ENCODE data around the gene TMEM176A. TPM values are rescaled to one million over a fixed set of nuclear protein-coding genes. Genes with fewer than 3 reads are reported as not detected.

The TMEM176A gene, protein sequence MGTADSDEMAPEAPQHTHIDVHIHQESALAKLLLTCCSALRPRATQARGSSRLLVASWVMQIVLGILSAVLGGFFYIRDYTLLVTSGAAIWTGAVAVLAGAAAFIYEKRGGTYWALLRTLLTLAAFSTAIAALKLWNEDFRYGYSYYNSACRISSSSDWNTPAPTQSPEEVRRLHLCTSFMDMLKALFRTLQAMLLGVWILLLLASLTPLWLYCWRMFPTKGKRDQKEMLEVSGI
- 2.0 TPM in 2 replicates for total RNA-seq
- long read RNA-seq, partial matches to known transcripts, result 0 of 4 reads
- long read RNA-seq, other reads (novel, unspliced or antisense), result 0 of 4 reads

DNA sequence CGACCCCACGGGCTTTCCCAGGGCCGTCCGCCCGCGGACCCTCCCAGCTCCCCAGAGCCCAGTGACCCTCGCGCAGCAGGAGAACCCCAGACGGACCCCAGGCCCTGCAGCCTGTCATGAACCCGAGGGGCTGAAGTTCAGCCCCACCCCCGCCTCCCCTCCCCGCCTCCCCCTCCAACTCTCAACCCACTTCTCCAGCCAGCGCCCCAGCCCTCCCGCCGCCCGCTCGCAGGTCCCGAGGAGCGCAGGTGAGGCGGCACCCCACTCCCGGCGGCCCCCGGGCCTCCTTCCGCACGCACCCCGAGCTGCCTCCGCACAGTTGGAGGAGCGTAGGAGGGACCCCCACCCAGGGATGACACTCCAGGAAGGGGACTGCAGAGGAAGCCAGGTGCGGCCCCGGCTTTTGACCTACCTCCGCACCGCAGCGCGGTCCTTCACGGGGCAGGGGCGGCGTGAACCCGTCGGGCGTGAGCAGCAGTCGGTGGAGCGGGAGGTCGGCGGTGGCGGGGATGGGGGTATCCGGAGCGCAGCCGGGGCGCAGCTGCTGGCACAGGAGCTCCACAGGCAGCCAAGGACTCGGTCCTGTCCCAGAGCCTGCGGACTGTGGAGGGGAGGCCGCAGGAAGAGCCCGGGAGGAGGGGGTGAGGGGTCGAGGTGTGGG, at the start of gene TMEM176A:
TSS of gene TMEM176A (plus strand) at position 189 of the 661 bp plus-strand sequence. CDS start 782 bp downstream, outside the sequence.
- no peak for DNase-seq (ENCODE audit: low read depth, low spot score)
- H3K27me3 Mint-ChIP-seq (ENCODE audit: low read depth), result peaks cover 58% of the 10 kb centered on the region
- TF ChIP-seq, protein P1, sequence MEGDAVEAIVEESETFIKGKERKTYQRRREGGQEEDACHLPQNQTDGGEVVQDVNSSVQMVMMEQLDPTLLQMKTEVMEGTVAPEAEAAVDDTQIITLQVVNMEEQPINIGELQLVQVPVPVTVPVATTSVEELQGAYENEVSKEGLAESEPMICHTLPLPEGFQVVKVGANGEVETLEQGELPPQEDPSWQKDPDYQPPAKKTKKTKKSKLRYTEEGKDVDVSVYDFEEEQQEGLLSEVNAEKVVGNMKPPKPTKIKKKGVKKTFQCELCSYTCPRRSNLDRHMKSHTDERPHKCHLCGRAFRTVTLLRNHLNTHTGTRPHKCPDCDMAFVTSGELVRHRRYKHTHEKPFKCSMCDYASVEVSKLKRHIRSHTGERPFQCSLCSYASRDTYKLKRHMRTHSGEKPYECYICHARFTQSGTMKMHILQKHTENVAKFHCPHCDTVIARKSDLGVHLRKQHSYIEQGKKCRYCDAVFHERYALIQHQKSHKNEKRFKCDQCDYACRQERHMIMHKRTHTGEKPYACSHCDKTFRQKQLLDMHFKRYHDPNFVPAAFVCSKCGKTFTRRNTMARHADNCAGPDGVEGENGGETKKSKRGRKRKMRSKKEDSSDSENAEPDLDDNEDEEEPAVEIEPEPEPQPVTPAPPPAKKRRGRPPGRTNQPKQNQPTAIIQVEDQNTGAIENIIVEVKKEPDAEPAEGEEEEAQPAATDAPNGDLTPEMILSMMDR (conservative IDR thresholded peaks at IDR 0.05), result no peak
- H3K27ac Mint-ChIP-seq (ENCODE audit: unreplicated experiment), result no peak within 1 kb of the TSS
- no peaks in the 10 kb centered on the region for H3K4me1 Mint-ChIP-seq
- H3K9me3 Mint-ChIP-seq, result no peaks in the 10 kb centered on the region
- H3K36me3 Mint-ChIP-seq (ENCODE audit: low read depth), result no peaks in the 10 kb centered on the region
- peak within 1 kb of the TSS; percentile 51 for H3K4me3 Mint-ChIP-seq

DNA sequence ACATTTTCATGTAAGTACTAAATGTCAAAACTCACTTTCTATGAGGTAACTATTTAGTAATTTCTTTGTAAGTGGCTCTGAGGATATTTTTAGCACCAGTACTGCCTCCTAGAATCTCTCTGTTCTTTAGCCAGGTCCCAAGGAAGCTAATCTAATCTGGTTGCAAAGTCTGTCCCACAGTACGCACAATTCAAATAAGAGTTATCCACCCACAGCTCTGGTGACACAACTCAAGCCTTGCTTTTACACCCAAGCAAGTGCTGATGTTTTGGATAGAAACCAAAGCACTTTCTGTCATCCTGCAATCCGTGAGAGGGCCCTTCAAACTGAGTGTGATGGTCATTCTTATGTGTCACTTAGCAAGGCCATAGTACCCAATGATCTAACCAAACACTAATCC, 48.9 kb upstream of the TMEM176A start:
- Mint-ChIP-seq H3K27me3 (ENCODE audit: low read depth) (peaks cover 20% of the 10 kb centered on the region), H3K27ac (ENCODE audit: unreplicated experiment) (no peak overlapping the region), H3K4me1 (peaks cover 10% of the 10 kb centered on the region), H3K4me3 (no peak overlapping the region), H3K9me3 (no peaks in the 10 kb centered on the region), H3K36me3 (ENCODE audit: low read depth) (no peaks in the 10 kb centered on the region)
- DNase-seq (ENCODE audit: low read depth, low spot score), result no peak
- TF ChIP-seq, protein P1 (conservative IDR thresholded peaks at IDR 0.05), result no peak

DNA sequence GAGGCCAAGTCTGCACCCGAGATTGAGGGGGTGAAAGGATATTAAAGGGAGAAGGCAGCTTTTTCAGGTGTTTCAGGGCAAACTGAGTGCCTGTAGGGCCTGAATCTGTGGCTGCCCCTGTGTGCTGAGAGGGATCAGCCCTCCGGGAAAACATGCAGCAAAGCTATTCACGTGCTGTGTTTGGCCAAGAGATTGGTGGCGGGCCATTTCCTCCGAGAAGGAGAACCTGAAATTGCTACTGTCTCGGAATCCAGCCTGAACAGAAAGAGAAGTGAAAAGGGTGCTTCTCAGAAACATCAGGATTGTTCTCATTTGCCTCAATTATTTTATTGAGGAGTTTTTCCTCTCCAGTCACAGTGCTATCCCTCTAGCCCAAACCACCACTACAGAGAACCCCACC, 47.3 kb upstream of the TMEM176A start:
- DNase-seq (ENCODE audit: low read depth, low spot score), result no peak
- Mint-ChIP-seq H3K4me3 (no peak overlapping the region), H3K36me3 (ENCODE audit: low read depth) (no peaks in the 10 kb centered on the region), H3K9me3 (no peaks in the 10 kb centered on the region), H3K27me3 (ENCODE audit: low read depth) (peaks cover 30% of the 10 kb centered on the region), H3K27ac (ENCODE audit: unreplicated experiment) (no peak overlapping the region), H3K4me1 (peaks cover 10% of the 10 kb centered on the region)
- TF ChIP-seq, protein P1 (conservative IDR thresholded peaks at IDR 0.05), result no peak

DNA sequence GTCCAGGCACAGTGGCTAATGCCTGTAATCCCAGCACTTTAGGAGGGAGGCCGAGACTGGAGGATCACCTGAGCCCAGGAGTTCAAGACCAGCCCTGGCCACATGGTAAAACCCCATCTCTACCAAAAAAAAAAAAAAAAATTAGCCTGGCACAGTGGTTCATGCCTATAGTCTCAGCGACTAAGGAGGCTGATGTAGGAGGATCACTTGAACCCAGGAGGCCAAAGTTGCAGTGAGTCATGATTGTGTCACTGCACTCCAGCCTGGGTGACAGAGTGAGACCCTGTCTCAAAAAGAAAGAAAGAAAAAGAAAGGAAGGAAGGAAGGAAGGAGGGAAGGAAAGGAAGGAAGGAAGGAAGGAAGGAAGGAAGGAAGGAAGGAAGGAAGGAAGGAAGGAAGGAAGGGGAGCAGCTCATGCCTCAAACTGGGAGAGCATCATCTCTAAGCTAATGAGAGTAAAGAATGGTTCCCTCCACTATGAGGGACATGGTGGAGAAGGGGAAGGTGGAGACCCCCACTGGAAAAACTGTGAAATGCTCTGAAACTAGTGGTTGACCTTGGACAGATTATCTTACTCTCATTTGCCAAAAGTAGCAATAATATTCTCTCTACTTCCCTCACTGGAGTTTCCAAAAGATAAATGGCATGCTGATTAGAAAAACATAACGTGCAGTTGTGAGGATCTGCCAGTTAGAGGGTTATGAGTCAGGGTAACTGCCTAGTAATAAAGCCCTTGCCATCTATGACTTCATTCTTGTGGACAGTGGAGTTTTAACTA, 46.6 kb upstream of the TMEM176A start:
- TF ChIP-seq, protein P1 (conservative IDR thresholded peaks at IDR 0.05), result peak; percentile 44
- H3K4me1 Mint-ChIP-seq, result peaks cover 10% of the 10 kb centered on the region
- no peak overlapping the region for H3K27ac Mint-ChIP-seq (ENCODE audit: unreplicated experiment)

GRCh38 chr7:150754951-150755350, 45.6 kb upstream of the TMEM176A start:
- peaks cover 25% of the 10 kb centered on the region for H3K27me3 Mint-ChIP-seq (ENCODE audit: low read depth)
- no peaks in the 10 kb centered on the region for H3K36me3 Mint-ChIP-seq (ENCODE audit: low read depth)

More for the DNA sequence above, 46.6 kb upstream of the TMEM176A start:
- DNase-seq (ENCODE audit: low read depth, low spot score), result peak; percentile 11
- Mint-ChIP-seq H3K27me3 (ENCODE audit: low read depth) (peaks cover 28% of the 10 kb centered on the region), H3K4me3 (no peak overlapping the region), H3K9me3 (no peaks in the 10 kb centered on the region), H3K36me3 (ENCODE audit: low read depth) (no peaks in the 10 kb centered on the region)

More at GRCh38 chr7:150754951-150755350, 45.6 kb upstream of the TMEM176A start:
- Mint-ChIP-seq H3K27ac (ENCODE audit: unreplicated experiment) (no peak overlapping the region), H3K4me1 (peaks cover 10% of the 10 kb centered on the region), H3K4me3 (no peak overlapping the region), H3K9me3 (no peaks in the 10 kb centered on the region)
- DNase-seq (ENCODE audit: low read depth, low spot score), result no peak
- TF ChIP-seq, protein P1 (conservative IDR thresholded peaks at IDR 0.05), result no peak

Measured in neural crest cell (in vitro differentiated cells).